ENCODE data around the gene CTBP2.

DNA sequence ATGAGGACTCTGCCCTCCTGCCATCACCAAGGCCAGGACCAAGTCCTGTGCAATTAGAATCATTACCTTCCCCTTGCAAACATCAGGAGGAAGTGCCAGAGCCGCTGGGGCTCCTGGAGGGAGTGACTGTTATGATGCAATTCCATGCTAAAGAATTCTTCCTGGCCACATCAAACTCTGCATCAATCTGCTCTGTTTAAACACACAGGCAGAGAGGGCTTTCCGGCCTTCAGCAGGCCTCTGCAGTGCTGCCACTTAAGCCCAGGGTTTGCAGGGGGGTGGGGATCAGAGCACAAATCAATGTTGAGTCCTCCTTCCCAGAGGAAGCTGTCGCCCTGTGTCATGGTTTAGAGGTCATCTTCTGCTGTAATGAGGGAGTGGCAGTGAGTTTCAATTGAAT, 58.1 kb downstream of the CTBP2 start:
- TF ChIP-seq, protein P1, sequence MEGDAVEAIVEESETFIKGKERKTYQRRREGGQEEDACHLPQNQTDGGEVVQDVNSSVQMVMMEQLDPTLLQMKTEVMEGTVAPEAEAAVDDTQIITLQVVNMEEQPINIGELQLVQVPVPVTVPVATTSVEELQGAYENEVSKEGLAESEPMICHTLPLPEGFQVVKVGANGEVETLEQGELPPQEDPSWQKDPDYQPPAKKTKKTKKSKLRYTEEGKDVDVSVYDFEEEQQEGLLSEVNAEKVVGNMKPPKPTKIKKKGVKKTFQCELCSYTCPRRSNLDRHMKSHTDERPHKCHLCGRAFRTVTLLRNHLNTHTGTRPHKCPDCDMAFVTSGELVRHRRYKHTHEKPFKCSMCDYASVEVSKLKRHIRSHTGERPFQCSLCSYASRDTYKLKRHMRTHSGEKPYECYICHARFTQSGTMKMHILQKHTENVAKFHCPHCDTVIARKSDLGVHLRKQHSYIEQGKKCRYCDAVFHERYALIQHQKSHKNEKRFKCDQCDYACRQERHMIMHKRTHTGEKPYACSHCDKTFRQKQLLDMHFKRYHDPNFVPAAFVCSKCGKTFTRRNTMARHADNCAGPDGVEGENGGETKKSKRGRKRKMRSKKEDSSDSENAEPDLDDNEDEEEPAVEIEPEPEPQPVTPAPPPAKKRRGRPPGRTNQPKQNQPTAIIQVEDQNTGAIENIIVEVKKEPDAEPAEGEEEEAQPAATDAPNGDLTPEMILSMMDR (IDR thresholded peaks at IDR 0.05) = no peak
- TF ChIP-seq POLR2AphosphoS5 (IDR thresholded peaks at IDR 0.05; ENCODE audit: low read depth, low read length) = no peak
- TF ChIP-seq, protein P2, sequence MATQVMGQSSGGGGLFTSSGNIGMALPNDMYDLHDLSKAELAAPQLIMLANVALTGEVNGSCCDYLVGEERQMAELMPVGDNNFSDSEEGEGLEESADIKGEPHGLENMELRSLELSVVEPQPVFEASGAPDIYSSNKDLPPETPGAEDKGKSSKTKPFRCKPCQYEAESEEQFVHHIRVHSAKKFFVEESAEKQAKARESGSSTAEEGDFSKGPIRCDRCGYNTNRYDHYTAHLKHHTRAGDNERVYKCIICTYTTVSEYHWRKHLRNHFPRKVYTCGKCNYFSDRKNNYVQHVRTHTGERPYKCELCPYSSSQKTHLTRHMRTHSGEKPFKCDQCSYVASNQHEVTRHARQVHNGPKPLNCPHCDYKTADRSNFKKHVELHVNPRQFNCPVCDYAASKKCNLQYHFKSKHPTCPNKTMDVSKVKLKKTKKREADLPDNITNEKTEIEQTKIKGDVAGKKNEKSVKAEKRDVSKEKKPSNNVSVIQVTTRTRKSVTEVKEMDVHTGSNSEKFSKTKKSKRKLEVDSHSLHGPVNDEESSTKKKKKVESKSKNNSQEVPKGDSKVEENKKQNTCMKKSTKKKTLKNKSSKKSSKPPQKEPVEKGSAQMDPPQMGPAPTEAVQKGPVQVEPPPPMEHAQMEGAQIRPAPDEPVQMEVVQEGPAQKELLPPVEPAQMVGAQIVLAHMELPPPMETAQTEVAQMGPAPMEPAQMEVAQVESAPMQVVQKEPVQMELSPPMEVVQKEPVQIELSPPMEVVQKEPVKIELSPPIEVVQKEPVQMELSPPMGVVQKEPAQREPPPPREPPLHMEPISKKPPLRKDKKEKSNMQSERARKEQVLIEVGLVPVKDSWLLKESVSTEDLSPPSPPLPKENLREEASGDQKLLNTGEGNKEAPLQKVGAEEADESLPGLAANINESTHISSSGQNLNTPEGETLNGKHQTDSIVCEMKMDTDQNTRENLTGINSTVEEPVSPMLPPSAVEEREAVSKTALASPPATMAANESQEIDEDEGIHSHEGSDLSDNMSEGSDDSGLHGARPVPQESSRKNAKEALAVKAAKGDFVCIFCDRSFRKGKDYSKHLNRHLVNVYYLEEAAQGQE (IDR thresholded peaks at IDR 0.05; ENCODE audit: insufficient read depth in 1 of 2, low read depth in 2 of 2, low read length in 1 of 2) = no peak
- TF ChIP-seq SIN3A (IDR thresholded peaks at IDR 0.05; ENCODE audit: borderline replicate concordance, insufficient read depth, low read depth, low read length) = no peak

All from Panc1 (cell line).